RWPE1 (cell line): ENCODE measurements around the gene TSPOAP1.

Experiments used
- CTCF ChIA-PET: fragments of 350-600 bp; sonication (Branson Sonifier 250); formaldehyde crosslinking; extraction: SDS; loops from one replicate; lab custom pipeline; 2021; lab: Yijun Ruan, JAX
- POLR2A ChIA-PET: fragments of 400-600 bp; formaldehyde crosslinking; extraction: SDS; loops from one replicate; lab custom pipeline; 2020; ENCODE audit warnings: antibody characterized with exemption; ENCODE audit not compliant: low non-redundant PET; lab: Yijun Ruan, JAX
- DNase-seq: peaks from one replicate; pipeline ENCODE4 v3.0.0; 2012; ENCODE audit warnings: low spot score
- H3K27ac ChIP-seq: fragments of 450-650 bp; 2 replicates; pipeline ENCODE4 v1.5.1; 2017
- CTCF ChIP-seq: fragments of 450-650 bp; conservative IDR thresholded peaks from 2 replicates; pipeline ENCODE4 v1.5.1; 2017; ENCODE audit warnings: low read depth, mild to moderate bottlenecking

Gene TSPOAP1

DNA sequence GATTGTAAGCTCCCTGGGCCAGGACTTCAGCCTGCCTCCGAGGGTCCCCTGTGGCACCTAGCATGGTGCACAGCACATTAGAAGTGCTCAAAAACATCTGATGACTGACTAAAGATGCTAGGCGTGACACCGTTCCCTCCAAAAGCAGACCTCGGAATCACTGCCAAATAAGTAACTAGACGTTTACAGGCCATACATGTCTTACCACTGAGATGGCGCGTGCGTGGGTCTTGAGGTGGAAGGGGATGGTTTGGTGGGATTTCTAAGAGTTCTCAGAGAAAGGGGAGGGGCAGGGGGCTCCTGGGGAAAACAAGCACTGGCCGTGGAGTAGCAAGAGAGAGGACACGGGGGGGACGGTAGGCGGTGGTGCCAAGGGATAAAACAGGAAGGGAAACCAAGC, 60.3 kb downstream of the TSPOAP1 start:
- no peak overlapping the region for H3K27ac ChIP-seq
- no peak for DNase-seq
- POLR2A ChIA-PET: no interaction called here
- no peak for TF ChIP-seq CTCF
- CTCF ChIA-PET: interaction anchor here (0.7 kb wide), 1 partner anchor 41 kb away, joined by 3 read pairs; no protein-coding TSS in a partner anchor

GRCh38 chr17:58267347-58268324, 61.0 kb downstream of the TSPOAP1 start:
- no peak overlapping the region for H3K27ac ChIP-seq
- DNase-seq: no peak
- ChIA-PET CTCF (interaction anchor here (0.7 kb wide), 1 partner anchor 40 kb away, joined by 3 read pairs; no protein-coding TSS in a partner anchor), POLR2A (no interaction called here)
- TF ChIP-seq CTCF: no peak

GRCh38 chr17:58265902-58266875, 62.4 kb downstream of the TSPOAP1 start:
- no peak for DNase-seq
- POLR2A ChIA-PET: interaction anchor here (0.5 kb wide), 1 partner anchor 363 kb away, joined by 3 read pairs; no protein-coding TSS in a partner anchor
- no peak for TF ChIP-seq CTCF
- CTCF ChIA-PET: interaction anchor here (0.6 to 1.6 kb wide), 2 partner anchors 16 to 110 kb away, joined by 3 to 4 read pairs; no protein-coding TSS in a partner anchor
- no peak overlapping the region for H3K27ac ChIP-seq

GRCh38 chr17:58265271-58265670, 63.3 kb downstream of the TSPOAP1 start:
- POLR2A ChIA-PET: no interaction called here
- no peak for TF ChIP-seq CTCF
- no peak overlapping the region for H3K27ac ChIP-seq
- DNase-seq: no peak
- CTCF ChIA-PET: interaction anchor here (1.6 kb wide), 1 partner anchor 16 kb away, joined by 4 read pairs; no protein-coding TSS in a partner anchor

DNA sequence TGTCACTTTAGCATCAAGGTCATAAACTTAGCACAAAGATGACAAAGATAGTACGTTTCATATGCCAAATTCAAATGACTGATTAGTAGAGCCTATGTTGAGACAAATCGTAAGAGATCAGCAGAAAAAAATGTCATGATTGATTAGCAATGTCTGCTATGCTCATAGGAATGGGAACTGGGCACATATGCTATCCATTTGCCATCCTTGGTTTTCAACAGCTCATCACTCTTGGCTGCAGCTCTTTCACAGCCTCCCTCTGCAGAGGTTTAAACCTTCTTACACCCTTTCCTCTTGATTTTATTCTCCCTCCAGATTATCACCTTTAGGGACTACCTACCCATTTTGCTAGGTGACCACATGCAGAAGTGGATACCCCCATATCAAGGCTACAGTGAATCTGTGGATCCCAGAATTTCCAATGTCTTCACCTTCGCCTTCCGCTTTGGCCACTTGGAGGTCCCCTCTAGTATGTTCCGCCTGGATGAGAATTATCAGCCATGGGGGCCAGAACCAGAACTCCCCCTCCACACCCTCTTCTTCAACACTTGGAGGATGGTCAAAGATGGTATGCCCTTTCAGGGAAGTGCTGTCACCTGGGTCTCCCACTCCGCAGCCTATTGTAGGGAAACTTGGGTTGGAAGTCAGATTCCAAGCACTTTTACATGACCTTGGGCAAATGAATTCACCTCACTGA, 64.0 kb downstream of the TSPOAP1 start:
- CTCF ChIA-PET: interaction anchor here (1.6 kb wide), 1 partner anchor 15 kb away, joined by 4 read pairs; no protein-coding TSS in a partner anchor
- POLR2A ChIA-PET: no interaction called here

More for the DNA sequence above, 64.0 kb downstream of the TSPOAP1 start:
- DNase-seq: no peak
- H3K27ac ChIP-seq: no peak overlapping the region
- TF ChIP-seq CTCF: no peak
